GM21737 (cell line): ENCODE data around the gene IFNA5.
A peak's percentile ranks its signal among the peaks of the same experiment; 100 is the strongest.

Source experiments
- ATAC-seq: cut with Tn5 transposase; IDR thresholded peaks from one replicate; pipeline ENCODE4 v1.9.1; 2021; ENCODE audit warnings: mild to moderate bottlenecking, moderate library complexity; ENCODE audit not compliant: unreplicated experiment

The IFNA5 gene

DNA sequence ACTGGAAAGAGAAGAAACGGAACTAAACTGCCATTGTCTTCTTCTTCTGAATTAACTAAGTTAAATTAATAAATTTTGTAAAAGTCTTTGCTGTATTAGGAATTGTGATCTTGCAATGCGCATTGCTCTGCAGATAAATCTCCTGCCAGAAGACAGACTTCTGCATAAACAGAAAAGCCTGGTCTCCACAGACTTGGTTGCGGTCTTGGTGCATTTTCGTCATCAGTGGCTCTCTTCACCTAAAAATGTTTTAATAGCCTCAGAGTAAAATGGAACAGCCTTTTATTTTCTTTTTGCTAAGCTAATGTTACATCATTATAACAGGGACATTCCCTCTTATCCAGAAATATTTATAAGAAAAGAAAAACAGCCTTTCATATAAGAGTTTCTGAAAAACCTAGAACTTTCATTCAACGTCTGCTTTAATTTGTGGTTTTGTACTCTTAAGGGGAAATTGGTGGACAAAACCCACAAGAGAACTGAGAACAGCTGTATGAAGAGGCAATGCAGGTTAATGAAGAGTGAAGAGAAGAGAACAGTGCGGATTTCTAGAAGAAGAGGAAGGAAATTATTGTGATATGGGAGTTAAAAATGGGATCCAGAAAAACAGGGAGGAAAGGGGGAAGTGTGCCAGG, 10.1 kb downstream of the IFNA5 start:
- no peak for ATAC-seq

DNA sequence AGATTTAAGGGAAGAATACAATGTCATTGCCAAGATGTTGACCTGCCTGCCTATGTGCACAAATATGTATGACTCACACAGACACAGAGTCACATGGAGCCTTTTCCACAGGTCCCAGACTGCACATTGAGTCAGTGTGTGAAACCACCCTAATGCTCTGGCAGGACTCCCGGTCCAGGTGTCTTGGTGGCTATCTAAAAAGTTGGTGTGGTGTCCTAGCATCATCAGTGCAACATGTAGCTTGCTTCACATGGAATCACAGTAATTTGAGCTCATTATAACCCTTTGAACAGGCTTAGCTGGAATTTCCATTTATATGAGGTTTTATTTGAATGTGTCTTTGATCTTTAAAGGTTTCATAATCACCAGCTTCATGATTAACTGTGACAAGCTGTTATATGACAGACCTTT, 10.7 kb downstream of the IFNA5 start:
- ATAC-seq, result peak; percentile 50

DNA sequence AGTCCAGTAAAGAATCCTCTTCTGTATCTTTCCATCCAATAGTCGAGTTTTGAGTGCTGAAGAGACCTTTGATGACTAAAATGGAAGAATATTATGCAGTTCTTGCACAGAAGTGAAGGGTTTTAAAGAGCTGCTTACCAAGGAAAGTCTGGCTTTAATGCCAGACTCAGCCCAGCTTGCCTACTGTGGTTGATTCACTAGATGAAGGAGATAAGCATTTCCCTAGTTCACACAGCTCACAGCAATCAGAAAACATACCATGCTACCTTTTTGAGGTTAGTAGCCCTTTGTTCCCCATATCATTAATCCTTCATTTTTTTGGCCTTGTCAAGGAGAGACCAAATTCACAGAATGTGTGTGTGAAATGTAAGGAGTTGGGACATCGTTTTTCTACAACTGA, 15.3 kb downstream of the IFNA5 start:
- no peak for ATAC-seq

DNA sequence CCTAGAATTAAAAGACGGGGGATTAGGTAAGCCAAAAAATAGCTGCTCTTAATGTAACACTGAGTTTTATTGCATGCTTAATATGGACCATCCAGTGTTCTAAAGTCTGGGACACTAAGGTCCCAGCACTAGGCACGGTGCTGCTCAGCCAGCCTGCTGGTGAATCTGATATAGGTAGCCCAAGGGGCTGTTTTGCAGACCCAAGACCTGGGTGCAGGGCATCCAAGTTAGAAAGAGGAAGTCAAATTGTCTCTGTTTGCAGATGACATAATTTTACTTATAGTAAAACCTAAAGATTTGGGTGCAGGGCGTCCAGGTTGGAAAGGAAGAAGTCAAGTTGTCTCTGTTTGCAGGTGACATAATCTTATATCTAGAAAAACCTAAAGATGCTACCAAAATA, 17.8 kb downstream of the IFNA5 start:
- no peak for ATAC-seq

DNA sequence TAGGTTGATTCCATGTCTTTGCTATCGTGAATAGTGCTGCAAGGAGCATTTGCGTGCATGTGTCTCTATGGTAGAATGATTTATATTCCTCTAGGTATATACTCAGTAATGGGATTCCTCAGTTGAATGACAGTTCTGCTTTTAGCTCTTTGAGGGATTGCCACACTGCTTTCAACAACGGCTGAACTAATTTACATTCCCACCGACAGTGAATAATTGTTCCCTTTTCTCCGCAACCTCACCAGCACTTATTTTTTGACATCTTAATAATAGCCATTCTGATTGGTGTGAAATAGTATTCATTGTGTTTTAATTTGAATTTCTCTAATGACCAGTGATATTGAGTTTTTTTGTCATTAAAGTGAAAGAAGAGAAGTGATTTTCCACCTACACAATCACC, 18.5 kb downstream of the IFNA5 start:
- ATAC-seq, result no peak

GRCh38 chr9:21286099-21286498, 19.0 kb downstream of the IFNA5 start:
- ATAC-seq, result no peak

- no peak for ATAC-seq
These were observed 23.8 kb downstream of the IFNA5 start for GRCh38 chr9:21281275-21281674.

GRCh38 chr9:21268347-21268657, 36.8 kb downstream of the IFNA5 start:
- ATAC-seq, result no peak

GRCh38 chr9:21267485-21268346, 37.4 kb downstream of the IFNA5 start:
- ATAC-seq, result peak; percentile 52

DNA sequence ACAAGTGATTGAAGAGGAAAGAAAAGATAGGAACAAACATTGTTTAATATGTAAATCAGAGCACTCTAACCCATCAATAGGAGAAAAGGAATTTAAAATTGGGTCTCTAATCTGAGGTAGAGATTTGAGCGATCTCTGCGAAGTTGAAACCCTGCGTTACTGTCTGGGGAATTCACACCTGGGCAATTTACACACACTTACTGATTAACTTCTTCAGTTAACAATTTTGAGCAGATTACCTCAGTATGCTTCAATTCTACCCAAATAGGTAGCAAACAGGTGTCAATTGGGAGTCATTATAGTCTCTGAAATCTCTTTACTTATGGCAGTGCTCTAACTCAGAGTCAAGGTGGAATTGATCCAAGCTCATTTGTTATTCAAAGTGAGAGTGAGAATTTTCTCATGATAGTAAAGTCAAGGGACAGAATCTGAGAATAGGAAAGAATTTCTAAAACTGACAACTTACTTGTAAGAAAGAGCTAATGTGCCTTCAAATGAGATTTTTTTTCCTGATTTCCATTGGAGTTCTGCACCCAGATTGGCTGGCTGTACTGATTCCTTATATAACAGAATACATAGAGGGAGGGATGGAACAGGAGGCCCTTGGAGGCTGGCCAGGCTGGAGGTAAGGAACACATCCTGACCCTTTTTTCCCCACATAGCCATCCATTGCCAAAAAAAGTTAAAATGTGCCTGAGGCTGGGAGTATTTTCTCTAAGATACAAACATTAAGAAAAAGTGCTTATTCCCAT, 38.2 kb downstream of the IFNA5 start:
- peak; percentile 53 for ATAC-seq

- no peak for ATAC-seq
These were observed 39.5 kb downstream of the IFNA5 start for GRCh38 chr9:21265421-21266189.

GRCh38 chr9:21255538-21256212, 49.4 kb downstream of the IFNA5 start:
- ATAC-seq, result no peak
